Measurements from ENCODE around the gene CASZ1.

DNA sequence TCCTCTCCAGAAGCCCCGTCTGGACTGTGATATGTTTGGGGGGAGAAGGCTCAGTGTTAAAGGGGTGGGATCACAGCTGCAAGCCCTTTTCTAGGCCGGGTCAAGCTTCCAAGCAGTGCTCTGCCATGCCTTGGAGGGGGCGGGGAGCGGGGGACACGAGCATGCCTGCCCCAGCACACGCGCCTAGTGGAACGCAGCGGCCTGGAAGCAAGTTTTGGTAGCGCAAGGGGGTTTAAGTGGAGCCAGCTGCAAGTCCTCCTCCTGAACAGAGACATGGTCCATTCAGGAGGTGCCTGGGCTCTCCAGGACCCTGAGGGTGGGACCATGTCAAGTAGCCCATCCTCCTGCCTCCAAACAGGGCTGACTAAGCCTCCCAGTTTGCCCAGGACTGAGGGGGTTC lies 112.2 kb downstream of the CASZ1 start:
- TF ChIP-seq POLR2A (IDR thresholded peaks at IDR 0.05) (no peak), EP300 (IDR thresholded peaks at IDR 0.05; ENCODE audit: low read depth) (no peak)
